Measurements from ENCODE around the gene DHX8. TPM values are rescaled to one million over a fixed set of nuclear protein-coding genes. Genes with fewer than 3 reads are reported as not detected.

The DHX8 gene
- total and polyA plus RNA-seq, 2 donors (not counting 3 experiments of a cell fraction or from before 2014, with no cell fraction given): 34.9 to 65.6 TPM

DNA sequence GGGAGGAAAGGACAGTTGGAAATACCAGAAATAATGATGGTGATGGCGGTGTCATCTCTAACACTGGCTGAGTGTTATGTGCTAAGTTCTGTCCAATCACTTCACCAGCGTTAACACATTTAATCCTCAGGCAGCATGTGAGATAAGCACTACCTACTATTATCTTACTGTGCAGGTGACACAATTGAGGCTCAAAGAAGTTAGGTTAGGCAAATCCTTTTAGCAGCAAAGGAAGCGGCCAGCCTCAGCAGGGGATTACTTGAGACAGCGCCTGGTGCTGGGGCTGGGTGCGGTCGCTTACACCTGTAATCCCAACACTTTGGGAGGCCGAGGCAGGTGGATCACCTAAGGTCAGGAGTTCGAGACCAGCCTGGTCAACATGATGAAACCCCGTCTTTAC lies 18.7 kb upstream of the DHX8 start:
- H3K9ac ChIP-seq (replicated peaks; ENCODE audit: extremely low read depth, insufficient read depth, low read length): no peak overlapping the region
- intact Hi-C loops (cut with micrococcal nuclease): no loop called here
- peaks cover 2 to 11% of the 10 kb centered on the region in 2 experiments for H3K27me3 ChIP-seq (ENCODE audit: control insufficient read depth in 2 of 2, insufficient read depth in 2 of 2, low read length in 2 of 2)
- H3K9me3 ChIP-seq (replicated peaks; ENCODE audit: control insufficient read depth, insufficient read depth, low read length): no peaks in the 10 kb centered on the region
- no peak overlapping the region for H3K4me2 ChIP-seq (ENCODE audit: insufficient read depth, low read length)
- H3K36me3 ChIP-seq (ENCODE audit: control insufficient read depth in 2 of 2, extremely low read depth in 1 of 2, insufficient read depth in 2 of 2, low read length in 2 of 2): no peaks in the 10 kb centered on the region
- no peak for FAIRE-seq
- no peak overlapping the region for H3K27ac ChIP-seq (ENCODE audit: insufficient read depth, low read depth, low read length)
- no peak for TF ChIP-seq POLR2A (IDR thresholded peaks at IDR 0.05; ENCODE audit: low read depth, low read length)
- no peak for TF ChIP-seq GATA2 (IDR thresholded peaks at IDR 0.05; ENCODE audit: insufficient read depth, insufficient read length, low read depth, low read length)
- no peak for TF ChIP-seq JUN (IDR thresholded peaks at IDR 0.05; ENCODE audit: borderline replicate concordance, insufficient read depth, insufficient read length, low read depth)
- TF ChIP-seq, protein P1, sequence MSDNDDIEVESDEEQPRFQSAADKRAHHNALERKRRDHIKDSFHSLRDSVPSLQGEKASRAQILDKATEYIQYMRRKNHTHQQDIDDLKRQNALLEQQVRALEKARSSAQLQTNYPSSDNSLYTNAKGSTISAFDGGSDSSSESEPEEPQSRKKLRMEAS (IDR thresholded peaks at IDR 0.05; ENCODE audit: insufficient read depth, insufficient read length): no peak
- TF ChIP-seq MYC (IDR thresholded peaks at IDR 0.05; ENCODE audit: low read depth, low read length): no peak
- TF ChIP-seq, protein P2, sequence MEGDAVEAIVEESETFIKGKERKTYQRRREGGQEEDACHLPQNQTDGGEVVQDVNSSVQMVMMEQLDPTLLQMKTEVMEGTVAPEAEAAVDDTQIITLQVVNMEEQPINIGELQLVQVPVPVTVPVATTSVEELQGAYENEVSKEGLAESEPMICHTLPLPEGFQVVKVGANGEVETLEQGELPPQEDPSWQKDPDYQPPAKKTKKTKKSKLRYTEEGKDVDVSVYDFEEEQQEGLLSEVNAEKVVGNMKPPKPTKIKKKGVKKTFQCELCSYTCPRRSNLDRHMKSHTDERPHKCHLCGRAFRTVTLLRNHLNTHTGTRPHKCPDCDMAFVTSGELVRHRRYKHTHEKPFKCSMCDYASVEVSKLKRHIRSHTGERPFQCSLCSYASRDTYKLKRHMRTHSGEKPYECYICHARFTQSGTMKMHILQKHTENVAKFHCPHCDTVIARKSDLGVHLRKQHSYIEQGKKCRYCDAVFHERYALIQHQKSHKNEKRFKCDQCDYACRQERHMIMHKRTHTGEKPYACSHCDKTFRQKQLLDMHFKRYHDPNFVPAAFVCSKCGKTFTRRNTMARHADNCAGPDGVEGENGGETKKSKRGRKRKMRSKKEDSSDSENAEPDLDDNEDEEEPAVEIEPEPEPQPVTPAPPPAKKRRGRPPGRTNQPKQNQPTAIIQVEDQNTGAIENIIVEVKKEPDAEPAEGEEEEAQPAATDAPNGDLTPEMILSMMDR (IDR thresholded peaks at IDR 0.05; ENCODE audit: extremely low read depth in 1 of 2, insufficient read depth in 1 of 2, low read depth in 1 of 2, low read length in 2 of 2): no peak
- no peak for TF ChIP-seq FOS (IDR thresholded peaks at IDR 0.05; ENCODE audit: borderline replicate concordance, insufficient read depth, low read length)
- no peak for TF ChIP-seq EZH2 (IDR thresholded peaks at IDR 0.05; ENCODE audit: borderline replicate concordance, low read depth, low read length, severe bottlenecking)
- TF ChIP-seq POLR2AphosphoS5 (IDR thresholded peaks at IDR 0.05; ENCODE audit: insufficient read depth, low read depth, low read length): no peak
- DNase-seq (ENCODE audit: low read depth, low spot score): no peak
- no peak overlapping the region for H3K4me3 ChIP-seq (replicated peaks in 1 of 3; ENCODE audit: insufficient read depth in 1 of 3, low read depth in 1 of 3, low read length in 3 of 3)
- dilution Hi-C loops (cut with MboI; ENCODE audit: extremely low pct_ligation_motif_present, low sequenced_read_pairs): no loop called here
- no peaks in the 10 kb centered on the region for H3K9me1 ChIP-seq (replicated peaks; ENCODE audit: control insufficient read depth, extremely low read depth, insufficient read depth, low read length)
- no TSS peak for BruUV-seq (replicated peaks)
- H2AFZ ChIP-seq (ENCODE audit: low read depth, low read length): no peak overlapping the region
- POLR2A ChIA-PET: no interaction called here
- no peaks in the 10 kb centered on the region for H4K20me1 ChIP-seq (replicated peaks; ENCODE audit: control insufficient read depth, extremely low read depth, insufficient read depth, low read length)
- H3K79me2 ChIP-seq (ENCODE audit: control insufficient read depth, insufficient read depth, low read length): no peaks in the 10 kb centered on the region
- H3K4me1 ChIP-seq (ENCODE audit: control insufficient read depth, extremely low read depth, insufficient read depth, low read length): no peaks in the 10 kb centered on the region
- CTCF ChIA-PET: interaction anchor here (1.1 to 2.3 kb wide), 2 partner anchors 19 to 32 kb away, joined by 3 to 11 read pairs; partner anchors contain the start of gene DHX8
